HCT116 (cell line): ENCODE measurements around the gene TEX12. TPM values are rescaled to one million over a fixed set of nuclear protein-coding genes. Genes with fewer than 3 reads are reported as not detected.

ENCODE experiments used
- ATAC-seq: fragments of 200-7000 bp; cut with Tn5 transposase; 2 replicates; pipeline ENCODE4 v1.9.1; 2020; ENCODE audit warnings: mild to moderate bottlenecking, moderate library complexity
- BruUV-seq: library from RNA; stranded (reverse); fragments of 400-500 nt; replicated peaks from 2 replicates; lab custom pipeline; 2021; lab: Mats Ljungman, UMichigan
- CTCF ChIA-PET: fragments of 300-600 bp; sonication (Branson Sonifier 250); formaldehyde crosslinking; loops from one replicate; lab custom pipeline; 2021; ENCODE audit warnings: antibody characterized with exemption; lab: Charles Lee
- POLR2A ChIA-PET: fragments of 300-600, 350-600 bp; sonication (Branson Sonifier 250); formaldehyde crosslinking; loops from one replicate; lab custom pipeline; 2021; ENCODE audit warnings: antibody characterized with exemption; lab: Charles Lee
- RAD21 ChIA-PET, 2 experiments: fragments of 300-600 bp; sonication (Branson Sonifier 250); formaldehyde crosslinking; loops; one replicate each; lab custom pipeline; 2023; ENCODE audit warnings: low total read pairs in 2 of 2; ENCODE audit not compliant: uncharacterized antibody in 2 of 2, unreplicated experiment in 2 of 2, low non-redundant PET in 1 of 2; lab: Charles Lee
- DNase-seq: peaks from one replicate; pipeline ENCODE4 v3.0.0-alpha.2; 2010; ENCODE audit warnings: low read depth, low spot score
- H2AFZ ChIP-seq: fragments of 200-600 bp; shearing (Covaris generic), sonication (generic); 2 replicates; pipeline ENCODE4 v1.6.1; 2017; ENCODE audit warnings: low read depth, mixed run types, mixed read lengths, antibody characterized with exemption, low read length; ENCODE audit not compliant: poor library complexity, severe bottlenecking
- H3K27ac ChIP-seq: 2 replicates; pipeline ENCODE4 v1.5.1; 2012; ENCODE audit warnings: low read depth, low read length
- H3K27me3 ChIP-seq: fragments of 200-600 bp; sonication (generic); 2 replicates; pipeline ENCODE4 v1.6.1; 2016; ENCODE audit warnings: mixed run types, low read length, mixed read lengths; ENCODE audit not compliant: insufficient read depth
- H3K36me3 ChIP-seq, 2 experiments: fragments of 200-500 bp in 1 of 2; fragments of 200-600 bp in 1 of 2; sonication (Bioruptor generic) in 1 of 2; sonication (generic) in 1 of 2; 2 replicates each; pipeline versions ENCODE4 v1.5.1 to v1.6.1; 2014 to 2016; ENCODE audit warnings: low read length in 2 of 2, inconsistent platforms in 1 of 2, mixed read lengths in 1 of 2, mixed run types in 1 of 2; ENCODE audit not compliant: insufficient read depth in 2 of 2, control insufficient read depth in 1 of 2
- H3K4me1 ChIP-seq, 2 experiments: fragments of 200-600 bp in 1 of 2; sonication (generic) in 1 of 2; 2 replicates each; pipeline versions ENCODE4 v1.5.1 to v1.6.1; 2012 to 2017; ENCODE audit warnings: low read length in 2 of 2, inconsistent platforms in 1 of 2, mild to moderate bottlenecking in 1 of 2, mixed read lengths in 1 of 2, mixed run types in 1 of 2, moderate library complexity in 1 of 2; ENCODE audit not compliant: insufficient read depth in 2 of 2, control insufficient read depth in 1 of 2
- H3K4me2 ChIP-seq: fragments of 200-600 bp; sonication (generic); 2 replicates; pipeline ENCODE4 v1.6.1; 2017; ENCODE audit warnings: mixed run types, low read length, mixed read lengths
- H3K4me3 ChIP-seq, 2 experiments: fragments of 200-600 bp in 1 of 2; sonication (generic) in 1 of 2; replicated peaks in 1 of 2; 2 replicates each; pipeline ENCODE4 v1.5.1; 2011 to 2016; ENCODE audit warnings: low read length in 2 of 2, control low read depth in 1 of 2, low read depth in 1 of 2, mild to moderate bottlenecking in 1 of 2, mixed read lengths in 1 of 2, mixed run types in 1 of 2
- H3K79me2 ChIP-seq: fragments of 200-600 bp; sonication (generic); 2 replicates; pipeline ENCODE4 v1.6.1; 2017; ENCODE audit warnings: mild to moderate bottlenecking, mixed run types, low read length, moderate library complexity, mixed read lengths; ENCODE audit not compliant: insufficient read depth
- H3K9ac ChIP-seq: fragments of 200-600 bp; sonication (generic); 2 replicates; pipeline ENCODE4 v1.6.1; 2016; ENCODE audit warnings: low read length, mixed read lengths
- H3K9me2 ChIP-seq: fragments of 200-600 bp; sonication (generic), shearing (Covaris generic); 2 replicates; pipeline ENCODE4 v1.6.1; 2017; ENCODE audit warnings: mixed run types, mild to moderate bottlenecking, moderate library complexity; ENCODE audit not compliant: insufficient read depth
- H3K9me3 ChIP-seq, 2 experiments: fragments of 200-500 bp in 1 of 2; fragments of 200-600 bp in 1 of 2; sonication (Bioruptor generic) in 1 of 2; sonication (generic) in 1 of 2; 2 replicates each; pipeline ENCODE4 v1.6.1; 2014 to 2017; ENCODE audit warnings: low read length in 2 of 2, mixed read lengths in 2 of 2, inconsistent platforms in 1 of 2, low read depth in 1 of 2, mild to moderate bottlenecking in 1 of 2, mixed run types in 1 of 2, moderate library complexity in 1 of 2; ENCODE audit not compliant: control insufficient read depth in 1 of 2, insufficient read depth in 1 of 2
- H4K20me1 ChIP-seq: fragments of 200-600 bp; sonication (generic), shearing (Covaris generic); 2 replicates; pipeline ENCODE4 v1.6.1; 2017; ENCODE audit warnings: mixed run types, mild to moderate bottlenecking, moderate library complexity; ENCODE audit not compliant: insufficient read depth
- ATF3 ChIP-seq: IDR thresholded peaks from 2 replicates; pipeline ENCODE4 v1.6.1; 2012
- CBX3 ChIP-seq: IDR thresholded peaks from 2 replicates; pipeline ENCODE4 v1.6.1; 2012; ENCODE audit warnings: low read depth
- CEBPB ChIP-seq: IDR thresholded peaks from 2 replicates; pipeline ENCODE4 v1.6.1; 2012; ENCODE audit warnings: low read depth
- CTCF ChIP-seq, 3 experiments: fragments of 200-600 bp in 1 of 3; sonication (generic) in 1 of 3; IDR thresholded peaks in 2 of 3; conservative IDR thresholded peaks in 1 of 3; 2 replicates each; pipeline ENCODE4 v1.5.1; 2012 to 2017; ENCODE audit warnings: low read depth in 2 of 3, low read length in 2 of 3, antibody characterized with exemption in 1 of 3, borderline replicate concordance in 1 of 3, control low read depth in 1 of 3, mild to moderate bottlenecking in 1 of 3, mixed read lengths in 1 of 3, mixed run types in 1 of 3, moderate library complexity in 1 of 3; ENCODE audit not compliant: insufficient read depth in 1 of 3
- EGR1 ChIP-seq: IDR thresholded peaks from 2 replicates; pipeline ENCODE4 v1.6.1; 2012; ENCODE audit warnings: low read depth
- ELF1 ChIP-seq: IDR thresholded peaks from 2 replicates; pipeline ENCODE4 v1.6.1; 2012; ENCODE audit warnings: low read depth, borderline replicate concordance
- FOSL1 ChIP-seq: IDR thresholded peaks from 2 replicates; pipeline ENCODE4 v1.6.1; 2012; ENCODE audit warnings: low read depth
- JUND ChIP-seq: IDR thresholded peaks from 2 replicates; pipeline ENCODE4 v1.6.1; 2012
- MAX ChIP-seq: IDR thresholded peaks from 2 replicates; pipeline ENCODE4 v1.6.1; 2012
- POLR2A ChIP-seq: IDR thresholded peaks from 2 replicates; pipeline ENCODE4 v1.7.0; 2011; ENCODE audit warnings: borderline replicate concordance; ENCODE audit not compliant: insufficient read depth, insufficient read length; ENCODE audit errors: extremely low read depth
- POLR2AphosphoS5 ChIP-seq: IDR thresholded peaks from 2 replicates; pipeline ENCODE4 v1.6.1; 2011; ENCODE audit warnings: mild to moderate bottlenecking, low read depth, low read length, moderate library complexity
- RAD21 ChIP-seq: IDR thresholded peaks from 2 replicates; pipeline ENCODE4 v1.6.1; 2012; ENCODE audit warnings: low read depth, mild to moderate bottlenecking
- SIN3A ChIP-seq: IDR thresholded peaks from 2 replicates; pipeline ENCODE4 v1.6.1; 2012; ENCODE audit warnings: low read depth
- SP1 ChIP-seq: IDR thresholded peaks from 2 replicates; pipeline ENCODE4 v1.6.1; 2012; ENCODE audit warnings: low read depth
- SRF ChIP-seq: IDR thresholded peaks from 2 replicates; pipeline ENCODE4 v1.6.1; 2012; ENCODE audit warnings: low read depth
- TCF7L2 ChIP-seq: IDR thresholded peaks from 2 replicates; pipeline ENCODE4 v1.7.0; 2011; ENCODE audit warnings: borderline replicate concordance, inconsistent platforms; ENCODE audit not compliant: insufficient read depth, insufficient read length; ENCODE audit errors: extremely low read depth
- YY1 ChIP-seq: IDR thresholded peaks from 2 replicates; pipeline ENCODE4 v1.6.1; 2011; ENCODE audit warnings: low read length, low read depth, moderate library complexity, mild to moderate bottlenecking; ENCODE audit not compliant: insufficient replicate concordance; ENCODE audit errors: extremely low read depth
- ZBTB33 ChIP-seq: IDR thresholded peaks from 2 replicates; pipeline ENCODE4 v1.6.1; 2011; ENCODE audit warnings: mild to moderate bottlenecking, low read length, moderate library complexity; ENCODE audit not compliant: insufficient replicate concordance; ENCODE audit errors: extremely low read depth
- ZFX ChIP-seq: fragments of 450-650 bp; IDR thresholded peaks from 2 replicates; pipeline ENCODE4 v1.6.1; 2017
- ZNF274 ChIP-seq: fragments of 200-500 bp; sonication (Bioruptor generic); IDR thresholded peaks from 2 replicates; pipeline ENCODE4 v1.6.1; 2014; ENCODE audit warnings: mild to moderate bottlenecking, low read depth, low read length, inconsistent platforms
- intact Hi-C: fragments of 100-400 bp; cut with micrococcal nuclease; formaldehyde crosslinking; loops from 2 replicates; pipeline ENCODE4 v1.10.0; 2022
- total RNA-seq: library from RNA; stranded (reverse); gene quantifications from one replicate; pipeline ENCODE4 v1.2.1, GENCODE V29; 2021; ENCODE audit not compliant: unreplicated experiment

TEX12 gene
- total RNA-seq, 1 experiment from 2014 or later: not detected

GRCh38 chr11:112163875-112164685 is 3.1 kb upstream of the TEX12 start, which contains the start of gene IL18 (continued):
- TF ChIP-seq YY1 (peak; percentile 61), MAX (no peak; the same call in 1 of the 2 replicates), JUND (no peak), ZFX (no peak), FOSL1 (no peak)

GRCh38 chr11:112165049-112165448 is 2.1 kb upstream of the TEX12 start:
- RAD21 ChIA-PET: no interaction called here
- no peak for DNase-seq
- Histone ChIP-seq H3K4me1 (peaks cover 14 to 55% of the 10 kb centered on the region in 2 experiments), H3K9me2 (no peaks in the 10 kb centered on the region), H3K9me3 (no peaks in the 10 kb centered on the region), H4K20me1 (no peaks in the 10 kb centered on the region), H3K79me2 (peaks cover 39% of the 10 kb centered on the region), H3K9ac (no peak overlapping the region), H3K4me3 (no peak overlapping the region), H3K36me3 (peaks cover 0 to 5% of the 10 kb centered on the region in 2 experiments; a peak in 2 of 4 replicates), H3K4me2 (no peak overlapping the region), H3K27me3 (no peaks in the 10 kb centered on the region), H3K27ac (no peak overlapping the region), H2AFZ (no peak overlapping the region)
- TF ChIP-seq ZNF274 (no peak), ELF1 (no peak), CBX3 (no peak), JUND (no peak), POLR2A (no peak), ATF3 (no peak), ZBTB33 (no peak), EGR1 (no peak), SIN3A (no peak), ZFX (no peak), RAD21 (no peak), POLR2AphosphoS5 (no peak), SP1 (no peak), SRF (no peak), TCF7L2 (no peak), CEBPB (no peak), CTCF (IDR thresholded peaks at IDR 0.05 in 2 of 3, conservative IDR thresholded peaks at IDR 0.05 in 1 of 3; ENCODE audit: borderline replicate concordance in 1 of 3, insufficient read depth in 1 of 3, low read depth in 2 of 3, low read length in 2 of 3) (no peak), YY1 (no peak)
- no peak for ATAC-seq
- CTCF ChIA-PET: interaction anchor here (1.0 to 3.1 kb wide), 2 partner anchors 10 to 52 kb away, joined by 4 to 11 read pairs; partner anchors contain the start of gene BCO2
- intact Hi-C loops: no loop called here
- no TSS peak for BruUV-seq
- POLR2A ChIA-PET: interaction anchor here (1.0 to 2.4 kb wide), 2 partner anchors 8 kb away, joined by 4 to 13 read pairs; no protein-coding TSS in a partner anchor
